GM12891 (cell line): Measurements from ENCODE around the gene PAIP1.
"Not testable (repeated sequence)": the region's sequence is repeated elsewhere in the genome, so short reads cannot be mapped to it uniquely, and the experiment has no call there.

ENCODE experiments used
- DNase-seq: peaks from one replicate; pipeline ENCODE4 v3.0.0; 2011; ENCODE audit warnings: low spot score; ENCODE audit not compliant: insufficient read length
- FAIRE-seq: peaks from 2 replicates; lab custom pipeline; 2011; peaks lifted over from hg19 to GRCh38; lab: Jason Lieb, UNC
- PAX5 ChIP-seq: IDR thresholded peaks from 2 replicates; pipeline ENCODE4 v1.6.1; 2011; ENCODE audit warnings: low read length, moderate library complexity, mild to moderate bottlenecking; ENCODE audit not compliant: insufficient read depth, severe bottlenecking
- POLR2A ChIP-seq: IDR thresholded peaks from 2 replicates; pipeline ENCODE4 v1.6.1; 2011; ENCODE audit warnings: low read depth, low read length, control low read depth
- POLR2AphosphoS5 ChIP-seq: IDR thresholded peaks from 2 replicates; pipeline ENCODE4 v1.6.1; 2011; ENCODE audit warnings: low read depth, low read length, control low read depth
- POU2F2 ChIP-seq: IDR thresholded peaks from 2 replicates; pipeline ENCODE4 v1.6.1; 2011; ENCODE audit warnings: low read depth, mild to moderate bottlenecking, control low read depth, low read length, moderate library complexity
- SPI1 ChIP-seq: IDR thresholded peaks from 2 replicates; pipeline ENCODE4 v1.6.1; 2011; ENCODE audit warnings: low read depth, low read length, control low read depth
- TAF1 ChIP-seq: IDR thresholded peaks from 2 replicates; pipeline ENCODE4 v1.6.1; 2011; ENCODE audit warnings: low read depth, low read length, control low read depth

Gene PAIP1

DNA sequence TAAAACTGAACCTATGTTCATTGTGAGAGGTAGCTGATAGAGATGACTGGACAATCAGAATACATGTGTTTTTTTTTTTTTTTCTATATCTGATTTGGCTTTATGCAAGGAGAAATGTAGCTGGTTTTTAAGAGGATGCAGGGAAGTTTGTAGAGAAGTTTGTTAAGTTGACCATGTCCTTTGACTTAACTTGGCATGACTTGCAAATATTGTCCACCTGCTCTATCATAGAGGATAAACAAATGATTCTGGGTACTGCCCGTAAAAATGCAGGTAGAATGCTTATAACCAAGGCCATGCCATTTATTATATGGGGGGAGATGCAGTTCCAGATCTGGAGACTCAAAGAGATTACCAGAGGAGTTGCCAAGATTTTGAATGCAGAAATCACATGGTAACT, 32.4 kb upstream of the PAIP1 start:
- no peak for DNase-seq
- peak; percentile 33 for FAIRE-seq
- TF ChIP-seq PAX5 (no peak), POLR2AphosphoS5 (no peak), POU2F2 (no peak), TAF1 (no peak), SPI1 (no peak), POLR2A (no peak)

- FAIRE-seq: no peak
- DNase-seq: no peak
- TF ChIP-seq TAF1 (no peak), POU2F2 (no peak), PAX5 (no peak), POLR2AphosphoS5 (no peak), SPI1 (no peak), POLR2A (no peak)
These were observed 32.0 kb upstream of the PAIP1 start for GRCh38 chr5:43588842-43589241.

DNA sequence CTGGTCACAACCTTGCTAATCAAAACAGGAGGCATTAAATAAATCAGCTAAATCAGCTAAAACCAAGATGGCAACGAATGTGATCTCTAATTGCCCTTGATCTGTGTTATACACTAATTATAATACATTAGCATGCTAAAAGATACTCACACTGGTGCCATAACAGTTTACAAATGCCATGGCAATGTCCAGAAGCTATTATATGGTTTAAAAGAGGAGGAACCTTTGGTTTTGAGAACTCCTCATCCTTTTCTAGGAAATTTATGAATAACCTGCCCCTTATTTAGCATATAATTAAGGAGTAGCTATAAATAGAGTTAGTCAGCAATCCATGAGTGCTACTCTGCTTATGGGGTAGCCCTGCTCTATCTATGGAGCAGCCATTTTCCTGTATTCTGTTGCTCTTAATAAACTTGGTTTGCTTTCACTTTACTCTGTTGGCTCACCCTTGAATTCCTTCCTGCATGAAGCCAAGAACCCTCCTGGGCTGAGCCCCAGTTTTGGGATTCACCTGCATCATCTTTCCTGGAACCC, 27.4 kb upstream of the PAIP1 start:
- DNase-seq (no peak), FAIRE-seq (no peak)
- TF ChIP-seq POLR2A (no peak), TAF1 (no peak), POLR2AphosphoS5 (no peak), SPI1 (no peak)

DNA sequence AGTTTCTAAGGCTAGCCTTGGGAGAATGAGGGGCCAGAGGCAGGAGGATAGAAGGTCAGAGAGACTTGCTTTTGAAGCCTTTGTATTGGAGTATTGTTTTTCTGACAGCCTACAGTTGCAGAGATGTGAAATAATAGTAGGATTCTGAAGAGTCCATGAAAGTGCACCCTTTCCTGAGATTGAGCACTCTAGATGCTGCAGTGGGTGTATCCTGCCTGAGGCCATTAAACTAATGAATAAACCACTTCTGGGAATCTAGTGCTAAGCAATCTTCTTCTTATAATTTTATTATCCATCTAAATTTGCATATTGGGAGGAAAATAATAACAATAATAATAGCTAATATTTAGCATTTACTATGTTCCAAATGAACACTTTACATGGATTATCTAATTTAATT, 26.8 kb upstream of the PAIP1 start:
- FAIRE-seq: no peak
- no peak for DNase-seq
- TF ChIP-seq TAF1: no peak
- no peak for TF ChIP-seq POU2F2
- no peak for TF ChIP-seq POLR2A
- TF ChIP-seq PAX5: no peak
- no peak for TF ChIP-seq POLR2AphosphoS5
- no peak for TF ChIP-seq SPI1

- no peak for FAIRE-seq
- no peak for DNase-seq
- TF ChIP-seq POLR2A (no peak), POU2F2 (no peak), TAF1 (no peak), SPI1 (no peak), POLR2AphosphoS5 (no peak), PAX5 (no peak)
These were observed 25.5 kb upstream of the PAIP1 start for GRCh38 chr5:43582082-43583005.

DNA sequence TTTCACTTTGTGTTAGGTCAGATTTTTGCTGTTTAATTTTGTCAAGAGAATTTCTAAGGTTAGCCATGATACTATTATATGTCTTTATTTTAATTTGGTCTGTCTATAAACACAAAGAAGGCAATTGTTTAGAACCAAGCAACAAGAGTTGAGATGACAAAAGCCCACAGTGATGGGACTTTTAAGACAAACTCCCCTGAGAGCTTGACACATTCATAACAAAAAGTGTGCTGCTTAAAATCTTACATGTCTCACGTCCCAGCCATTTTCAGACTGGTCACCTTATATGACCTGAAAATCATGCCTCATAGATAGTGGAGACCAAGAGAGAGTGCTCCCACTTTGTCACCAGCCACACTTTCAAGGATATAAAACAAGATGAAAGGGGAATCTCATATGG, 24.5 kb upstream of the PAIP1 start:
- DNase-seq: no peak
- TF ChIP-seq POLR2A (no peak), POU2F2 (no peak), TAF1 (no peak), SPI1 (no peak), POLR2AphosphoS5 (no peak), PAX5 (no peak)
- FAIRE-seq: no peak

GRCh38 chr5:43580402-43581210, 23.7 kb upstream of the PAIP1 start:
- DNase-seq, FAIRE-seq: not testable (repeated sequence)

DNA sequence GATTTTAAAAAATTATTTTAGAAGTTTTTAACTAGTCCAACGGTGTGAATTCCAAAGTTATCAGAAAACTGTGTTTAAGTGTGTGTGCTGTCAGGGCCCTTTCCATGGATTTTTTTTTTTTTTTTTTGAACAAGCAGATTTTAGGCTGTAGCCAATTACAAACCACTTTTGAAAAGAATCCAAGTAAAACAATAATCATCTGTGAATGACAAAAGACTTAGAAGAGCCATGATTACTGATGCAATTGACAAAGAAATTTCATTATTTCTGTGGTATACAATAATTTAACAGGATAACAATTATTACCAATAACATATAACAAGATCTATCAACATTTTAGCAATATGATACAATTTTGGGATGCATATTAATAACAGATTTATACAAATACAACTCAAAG, 16.2 kb upstream of the PAIP1 start:
- DNase-seq (no peak), FAIRE-seq (no peak)
- TF ChIP-seq TAF1 (no peak), PAX5 (no peak), POLR2AphosphoS5 (no peak), SPI1 (no peak), POLR2A (no peak), POU2F2 (no peak)

DNA sequence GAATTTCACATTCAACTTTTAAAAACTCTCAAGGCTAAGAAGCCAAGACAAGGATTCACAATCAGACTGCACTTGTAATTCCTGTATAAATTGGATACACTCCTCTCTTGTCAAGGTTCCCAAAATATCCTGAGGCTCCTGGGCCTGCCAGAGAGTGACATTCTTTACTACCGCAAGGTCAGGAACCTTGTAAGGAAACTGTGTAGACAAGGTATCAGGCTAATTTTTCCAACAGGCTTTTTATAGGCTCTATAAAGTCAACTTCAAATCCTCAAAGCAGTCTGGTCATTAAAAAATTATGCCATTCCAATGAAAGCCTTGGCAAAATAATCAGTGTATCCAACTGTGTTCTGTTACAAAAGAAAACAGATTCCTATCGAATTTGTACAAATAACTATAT, 15.5 kb upstream of the PAIP1 start:
- TF ChIP-seq SPI1: no peak
- no peak for TF ChIP-seq POU2F2
- no peak for TF ChIP-seq TAF1
- TF ChIP-seq POLR2AphosphoS5: no peak
- TF ChIP-seq PAX5: no peak
- TF ChIP-seq POLR2A: no peak
- FAIRE-seq (no peak), DNase-seq (no peak)
